DMS114 treated with DMSO at 0.1 percent for 48 hours (cell line): ENCODE measurements around the gene ALAD.
A peak's percentile ranks its signal among the peaks of the same experiment; 100 is the strongest.

Experiments used
- DNase-seq: peaks from one replicate; lab custom pipeline; 2025; ENCODE audit not compliant: unreplicated experiment; lab: John Stamatoyannopoulos, UW

Gene ALAD

DNA sequence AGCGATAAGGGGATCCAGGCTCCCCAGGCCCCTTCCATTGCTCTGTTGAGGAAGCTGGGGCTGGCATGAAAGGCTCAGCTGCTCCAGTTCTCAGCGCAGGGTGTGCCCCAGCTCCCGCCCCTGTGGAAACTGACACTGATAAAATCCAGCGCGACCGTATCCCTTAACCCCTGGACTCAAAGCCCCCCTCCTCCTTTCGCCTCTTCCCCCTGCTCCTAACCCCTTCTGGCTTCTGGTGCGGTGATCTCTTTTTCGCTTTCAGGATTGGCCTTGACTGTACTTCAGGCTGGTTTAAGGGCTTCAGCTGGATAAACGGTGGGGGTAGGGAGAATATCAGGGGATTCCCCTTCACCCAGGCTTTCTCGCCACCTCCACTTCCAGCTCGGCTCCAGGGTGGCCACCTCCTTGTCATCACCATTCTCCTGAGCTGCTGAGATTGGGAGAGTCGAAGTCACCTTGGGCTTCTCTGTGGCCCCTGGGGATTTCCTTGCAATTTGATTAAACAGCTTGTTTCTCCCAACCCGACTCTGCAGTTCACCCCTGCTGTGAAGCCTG lies 50.9 kb downstream of the ALAD start:
- DNase-seq = no peak

- no peak for DNase-seq
Measured at GRCh38 chr9:113349445-113350094, 51.5 kb downstream of the ALAD start, which contains the start of gene BSPRY. BSPRY (plus strand) TSS chr9:113349541; CDS start chr9:113349580, 39 bp downstream.

GRCh38 chr9:113349066-113349444 lies 52.0 kb downstream of the ALAD start:
- DNase-seq = no peak

DNA sequence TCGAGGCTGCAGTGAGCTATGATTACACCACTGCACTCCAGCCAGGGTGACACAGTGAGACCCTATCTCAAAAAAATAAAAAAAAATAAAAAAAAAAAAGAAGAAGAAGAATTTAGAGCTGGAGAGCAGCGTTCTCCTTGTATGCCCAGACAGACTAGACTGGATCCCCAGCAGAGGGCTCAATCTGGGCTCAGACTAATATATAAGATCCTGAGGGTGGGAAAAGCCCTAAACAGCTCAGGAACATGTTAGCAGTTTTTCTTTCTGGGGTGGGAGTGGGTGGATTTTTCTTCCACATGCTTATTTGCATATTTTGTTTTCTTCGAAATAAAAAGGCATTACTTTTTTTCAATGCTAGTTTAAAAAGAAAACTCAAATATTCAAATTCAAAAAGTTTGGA lies 52.6 kb downstream of the ALAD start:
- no peak for DNase-seq

DNA sequence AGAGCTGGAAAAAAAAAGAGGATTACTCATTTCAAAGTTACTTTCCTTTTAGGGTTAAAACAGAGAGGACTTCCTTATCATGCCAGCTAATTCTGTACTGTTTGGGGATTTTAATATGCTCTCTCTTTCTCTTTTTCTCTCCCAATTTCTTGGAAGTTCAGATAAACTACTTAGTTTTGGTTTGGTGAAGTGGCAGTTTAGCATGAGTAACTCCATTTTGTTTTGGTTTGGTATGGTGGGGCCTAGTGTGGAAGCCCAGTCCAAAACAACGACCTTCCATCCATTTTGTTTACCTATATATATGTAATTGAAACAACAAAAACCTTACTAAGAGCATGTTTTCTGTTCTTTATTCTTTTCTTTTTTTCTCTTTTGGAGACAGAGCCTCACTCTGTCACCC lies 55.4 kb downstream of the ALAD start:
- DNase-seq = no peak

GRCh38 chr9:113345190-113345589 lies 55.9 kb downstream of the ALAD start:
- DNase-seq = no peak

GRCh38 chr9:113343732-113344231 lies 57.3 kb downstream of the ALAD start:
- no peak for DNase-seq

GRCh38 chr9:113341712-113342410 lies 59.2 kb downstream of the ALAD start:
- DNase-seq = no peak

GRCh38 chr9:113340011-113340699 lies 60.9 kb downstream of the ALAD start, which contains the start of gene WDR31:
WDR31 (minus strand) TSS chr9:113340275; CDS start chr9:113332022, 8,253 bp downstream.
- DNase-seq = peak; percentile 65

GRCh38 chr9:113337714-113338113 lies 63.4 kb downstream of the ALAD start:
- DNase-seq = no peak
